ENCODE results near the gene ERGIC1. TPM values are rescaled to one million over a fixed set of nuclear protein-coding genes. Genes with fewer than 3 reads are reported as not detected.

The ERGIC1 gene
- total and polyA plus RNA-seq, 10 of the 15 experiments (the other 5 are each of a cell fraction or from before 2014, with no cell fraction given): 8.8 to 104 (median 76.3) TPM

DNA sequence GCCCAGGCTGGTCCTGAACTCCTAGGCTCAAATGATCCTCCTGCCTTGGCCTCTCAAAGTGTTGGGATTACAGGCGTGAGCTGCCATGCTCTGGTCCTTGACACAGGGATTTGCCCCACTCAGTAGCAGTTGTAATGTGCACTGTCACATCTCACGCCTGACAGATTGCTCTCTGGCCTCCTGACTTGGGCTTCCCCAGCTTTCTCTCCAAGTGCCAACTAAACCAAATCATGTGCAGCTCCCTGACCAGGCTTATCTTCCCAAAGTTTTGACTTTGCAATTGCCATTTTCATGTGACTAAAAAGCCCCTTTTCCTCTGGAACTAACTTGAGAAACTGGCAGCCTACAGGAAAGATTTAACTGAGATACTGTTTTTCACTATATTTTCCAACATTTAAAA, 135.9 kb downstream of the ERGIC1 start:
- no peaks in the 10 kb centered on the region; a peak in 1 of 4 replicates for H3K36me3 ChIP-seq (ENCODE audit: control insufficient read depth in 2 of 2, insufficient read depth in 2 of 2, low read length in 1 of 2)
- DNase-seq (ENCODE audit: low read depth, low spot score) (no peak), FAIRE-seq (no peak), ATAC-seq (no peak)
- H2AFZ ChIP-seq (ENCODE audit: control insufficient read depth, low read depth, low read length): no peak overlapping the region
- no peaks in the 10 kb centered on the region for H4K20me1 ChIP-seq (ENCODE audit: control insufficient read depth, insufficient read depth)
- no peak overlapping the region for H3K27ac ChIP-seq (ENCODE audit: control insufficient read depth, insufficient read depth)
- H3K27me3 ChIP-seq (replicated peaks in 1 of 2; ENCODE audit: control insufficient read depth in 2 of 2, insufficient read depth in 2 of 2, low read length in 1 of 2): no peaks in the 10 kb centered on the region
- H3K4me3 ChIP-seq: no peak overlapping the region
- H3K4me1 ChIP-seq (ENCODE audit: control insufficient read depth, insufficient read depth, low read length): no peaks in the 10 kb centered on the region
- in situ Hi-C loops (cut with MboI): no loop called here
- SMC1A ChIA-PET (ENCODE audit: uncharacterized antibody, unreplicated experiment): no interaction called here
- RAD21 ChIA-PET (ENCODE audit: unreplicated experiment): no interaction called here
- H3K9ac ChIP-seq (ENCODE audit: control insufficient read depth, insufficient read depth, low read length): no peak overlapping the region
- POLR2A ChIA-PET: no interaction called here
- no peak overlapping the region for H3K4me2 ChIP-seq (ENCODE audit: control insufficient read depth, insufficient read depth)
- H3K9me3 ChIP-seq (replicated peaks; ENCODE audit: control insufficient read depth, insufficient read depth, low read length): no peaks in the 10 kb centered on the region
- CTCF ChIA-PET: no interaction called here
- intact Hi-C loops (cut with micrococcal nuclease; ENCODE audit: unreplicated experiment): no loop called here
- BruUV-seq (replicated peaks): no TSS peak
- WGBS (ENCODE audit: insufficient coverage, insufficient replicate concordance, low lambda C conversion rate, missing lambda C conversion rate): 97% methylated on average over 2 of the region's 2 CpGs
- no peaks in the 10 kb centered on the region for H3K79me2 ChIP-seq (ENCODE audit: control insufficient read depth, insufficient read depth, low read length)
- TF ChIP-seq EP300 (IDR thresholded peaks at IDR 0.05; ENCODE audit: borderline replicate concordance in 1 of 2, control insufficient read depth in 1 of 2, low read depth in 2 of 2, low read length in 2 of 2) (no peak), NR2C2 (IDR thresholded peaks at IDR 0.05; ENCODE audit: borderline replicate concordance, control insufficient read depth, insufficient read length, low read depth) (no peak), KLF5 (IDR thresholded peaks at IDR 0.05; ENCODE audit: partially characterized antibody) (no peak), SPI1 (IDR thresholded peaks at IDR 0.05; ENCODE audit: borderline replicate concordance, insufficient read depth, low read depth, low read length) (no peak), ATF7 (IDR thresholded peaks at IDR 0.05; ENCODE audit: low read depth) (no peak), SUPT20H (IDR thresholded peaks at IDR 0.05; ENCODE audit: borderline replicate concordance, control insufficient read depth, low read depth, low read length) (no peak), EGR1 (IDR thresholded peaks at IDR 0.05; ENCODE audit: borderline replicate concordance in 1 of 2, low read depth in 2 of 2, low read length in 2 of 2) (no peak), CREB1 (IDR thresholded peaks at IDR 0.05; ENCODE audit: low read depth) (no peak), KAT2A (conservative IDR thresholded peaks at IDR 0.05; ENCODE audit: control insufficient read depth, low read depth, low read length) (no peak)
- TF ChIP-seq, protein P1, sequence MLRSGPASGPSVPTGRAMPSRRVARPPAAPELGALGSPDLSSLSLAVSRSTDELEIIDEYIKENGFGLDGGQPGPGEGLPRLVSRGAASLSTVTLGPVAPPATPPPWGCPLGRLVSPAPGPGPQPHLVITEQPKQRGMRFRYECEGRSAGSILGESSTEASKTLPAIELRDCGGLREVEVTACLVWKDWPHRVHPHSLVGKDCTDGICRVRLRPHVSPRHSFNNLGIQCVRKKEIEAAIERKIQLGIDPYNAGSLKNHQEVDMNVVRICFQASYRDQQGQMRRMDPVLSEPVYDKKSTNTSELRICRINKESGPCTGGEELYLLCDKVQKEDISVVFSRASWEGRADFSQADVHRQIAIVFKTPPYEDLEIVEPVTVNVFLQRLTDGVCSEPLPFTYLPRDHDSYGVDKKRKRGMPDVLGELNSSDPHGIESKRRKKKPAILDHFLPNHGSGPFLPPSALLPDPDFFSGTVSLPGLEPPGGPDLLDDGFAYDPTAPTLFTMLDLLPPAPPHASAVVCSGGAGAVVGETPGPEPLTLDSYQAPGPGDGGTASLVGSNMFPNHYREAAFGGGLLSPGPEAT (IDR thresholded peaks at IDR 0.05; ENCODE audit: low read depth): no peak
- TF ChIP-seq, protein P2, sequence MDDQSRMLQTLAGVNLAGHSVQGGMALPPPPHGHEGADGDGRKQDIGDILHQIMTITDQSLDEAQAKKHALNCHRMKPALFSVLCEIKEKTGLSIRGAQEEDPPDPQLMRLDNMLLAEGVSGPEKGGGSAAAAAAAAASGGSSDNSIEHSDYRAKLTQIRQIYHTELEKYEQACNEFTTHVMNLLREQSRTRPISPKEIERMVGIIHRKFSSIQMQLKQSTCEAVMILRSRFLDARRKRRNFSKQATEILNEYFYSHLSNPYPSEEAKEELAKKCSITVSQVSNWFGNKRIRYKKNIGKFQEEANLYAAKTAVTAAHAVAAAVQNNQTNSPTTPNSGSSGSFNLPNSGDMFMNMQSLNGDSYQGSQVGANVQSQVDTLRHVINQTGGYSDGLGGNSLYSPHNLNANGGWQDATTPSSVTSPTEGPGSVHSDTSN (IDR thresholded peaks at IDR 0.05; ENCODE audit: insufficient replicate concordance, low read depth, low read length): no peak
